ENCODE data around the gene MYO15B.

DNA sequence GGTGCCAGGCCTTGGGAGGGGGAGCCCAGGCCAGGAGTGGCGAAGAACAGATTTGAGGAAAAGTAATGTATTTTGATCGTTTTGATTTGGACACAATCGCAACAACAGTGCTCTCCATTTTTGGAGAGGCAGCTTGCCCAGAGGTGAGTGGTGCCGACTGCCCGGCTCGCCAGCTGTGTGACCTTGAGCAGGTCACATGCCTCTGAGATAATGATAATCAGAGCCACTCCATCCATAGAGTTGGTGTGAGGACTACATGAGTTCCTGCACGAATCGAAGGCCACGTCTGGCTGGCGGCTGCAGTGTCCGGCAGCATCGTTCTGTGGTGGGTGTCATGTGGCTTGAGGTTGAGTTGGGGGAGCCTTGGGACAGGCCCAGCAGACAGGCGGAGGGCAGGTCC, 41.4 kb upstream of the MYO15B start:
- TF ChIP-seq, protein P1, sequence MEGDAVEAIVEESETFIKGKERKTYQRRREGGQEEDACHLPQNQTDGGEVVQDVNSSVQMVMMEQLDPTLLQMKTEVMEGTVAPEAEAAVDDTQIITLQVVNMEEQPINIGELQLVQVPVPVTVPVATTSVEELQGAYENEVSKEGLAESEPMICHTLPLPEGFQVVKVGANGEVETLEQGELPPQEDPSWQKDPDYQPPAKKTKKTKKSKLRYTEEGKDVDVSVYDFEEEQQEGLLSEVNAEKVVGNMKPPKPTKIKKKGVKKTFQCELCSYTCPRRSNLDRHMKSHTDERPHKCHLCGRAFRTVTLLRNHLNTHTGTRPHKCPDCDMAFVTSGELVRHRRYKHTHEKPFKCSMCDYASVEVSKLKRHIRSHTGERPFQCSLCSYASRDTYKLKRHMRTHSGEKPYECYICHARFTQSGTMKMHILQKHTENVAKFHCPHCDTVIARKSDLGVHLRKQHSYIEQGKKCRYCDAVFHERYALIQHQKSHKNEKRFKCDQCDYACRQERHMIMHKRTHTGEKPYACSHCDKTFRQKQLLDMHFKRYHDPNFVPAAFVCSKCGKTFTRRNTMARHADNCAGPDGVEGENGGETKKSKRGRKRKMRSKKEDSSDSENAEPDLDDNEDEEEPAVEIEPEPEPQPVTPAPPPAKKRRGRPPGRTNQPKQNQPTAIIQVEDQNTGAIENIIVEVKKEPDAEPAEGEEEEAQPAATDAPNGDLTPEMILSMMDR (IDR thresholded peaks at IDR 0.05 in 8 of 11, conservative IDR thresholded peaks at IDR 0.05 in 3 of 11): no peak
- TF ChIP-seq POLR2AphosphoS5 (IDR thresholded peaks at IDR 0.05): peak; percentile 9 to 61 (median 41)

Data from spleen (tissue), 7 donors.